Rectal smooth muscle tissue (tissue), 1 donor: ENCODE measurements around the gene IGF1R.

Experiments
- H3K27ac ChIP-seq: one replicate; pipeline ENCODE4 v1.7.0; 2013; ENCODE audit warnings: low read depth, low read length, inconsistent platforms
- H3K27me3 ChIP-seq: one replicate; pipeline ENCODE4 v1.7.0; 2013; ENCODE audit warnings: low read length; ENCODE audit not compliant: control insufficient read depth, insufficient read depth
- H3K36me3 ChIP-seq: one replicate; pipeline ENCODE4 v1.7.0; 2013; ENCODE audit warnings: low read length; ENCODE audit not compliant: control insufficient read depth, insufficient read depth
- H3K4me1 ChIP-seq: one replicate; pipeline ENCODE4 v1.7.0; 2013; ENCODE audit warnings: low read length; ENCODE audit not compliant: control insufficient read depth, insufficient read depth
- H3K4me3 ChIP-seq: one replicate; pipeline ENCODE4 v1.7.0; 2013; ENCODE audit warnings: low read length
- H3K9ac ChIP-seq: one replicate; pipeline ENCODE4 v1.7.0; 2013; ENCODE audit warnings: low read length

IGF1R gene

GRCh38 chr15:98703126-98703685, 54.9 kb downstream of the IGF1R start:
- Histone ChIP-seq H3K4me1 (peaks cover 15% of the 10 kb centered on the region), H3K27ac (no peak overlapping the region), H3K9ac (no peak overlapping the region), H3K27me3 (no peaks in the 10 kb centered on the region), H3K36me3 (peaks cover 6% of the 10 kb centered on the region), H3K4me3 (no peak overlapping the region)

- H3K4me3 ChIP-seq = no peak overlapping the region
- no peak overlapping the region for H3K9ac ChIP-seq
- H3K27ac ChIP-seq = no peak overlapping the region
- H3K27me3 ChIP-seq = no peaks in the 10 kb centered on the region
- peaks cover 25% of the 10 kb centered on the region for H3K4me1 ChIP-seq
- peaks cover 7% of the 10 kb centered on the region for H3K36me3 ChIP-seq
These were observed 56.7 kb downstream of the IGF1R start for GRCh38 chr15:98705070-98705469.

- Histone ChIP-seq H3K9ac (no peak overlapping the region), H3K36me3 (peaks cover 3% of the 10 kb centered on the region), H3K27ac (no peak overlapping the region), H3K27me3 (no peaks in the 10 kb centered on the region), H3K4me3 (no peak overlapping the region), H3K4me1 (peaks cover 25% of the 10 kb centered on the region)
These were observed 58.0 kb downstream of the IGF1R start for GRCh38 chr15:98706387-98706786.

GRCh38 chr15:98706986-98707385, 58.6 kb downstream of the IGF1R start:
- H3K4me1 ChIP-seq = peaks cover 25% of the 10 kb centered on the region
- H3K27me3 ChIP-seq = no peaks in the 10 kb centered on the region
- no peak overlapping the region for H3K27ac ChIP-seq
- H3K4me3 ChIP-seq = no peak overlapping the region
- H3K9ac ChIP-seq = no peak overlapping the region
- H3K36me3 ChIP-seq = peaks cover 3% of the 10 kb centered on the region

GRCh38 chr15:98708037-98708590, 59.8 kb downstream of the IGF1R start:
- no peaks in the 10 kb centered on the region for H3K27me3 ChIP-seq
- H3K36me3 ChIP-seq = peaks cover 3% of the 10 kb centered on the region
- H3K9ac ChIP-seq = no peak overlapping the region
- H3K4me3 ChIP-seq = no peak overlapping the region
- peaks cover 21% of the 10 kb centered on the region for H3K4me1 ChIP-seq
- H3K27ac ChIP-seq = no peak overlapping the region

- Histone ChIP-seq H3K4me1 (peaks cover 38% of the 10 kb centered on the region), H3K9ac (no peak overlapping the region), H3K27me3 (no peaks in the 10 kb centered on the region), H3K4me3 (no peak overlapping the region), H3K27ac (no peak overlapping the region), H3K36me3 (peaks cover 3% of the 10 kb centered on the region)
These were observed 63.5 kb downstream of the IGF1R start for GRCh38 chr15:98711810-98712209.

GRCh38 chr15:98712845-98713584, 64.7 kb downstream of the IGF1R start:
- Histone ChIP-seq H3K36me3 (peaks cover 3% of the 10 kb centered on the region), H3K4me3 (no peak overlapping the region), H3K4me1 (peaks cover 42% of the 10 kb centered on the region), H3K27ac (peak overlapping the region; percentile 53), H3K9ac (no peak overlapping the region), H3K27me3 (no peaks in the 10 kb centered on the region)

- H3K27me3 ChIP-seq = no peaks in the 10 kb centered on the region
- H3K4me3 ChIP-seq = no peak overlapping the region
- H3K27ac ChIP-seq = peak overlapping the region; percentile 53
- H3K4me1 ChIP-seq = peaks cover 39% of the 10 kb centered on the region
- no peaks in the 10 kb centered on the region for H3K36me3 ChIP-seq
- no peak overlapping the region for H3K9ac ChIP-seq
These were observed 65.3 kb downstream of the IGF1R start for GRCh38 chr15:98713585-98714001.

GRCh38 chr15:98714922-98715321, 66.6 kb downstream of the IGF1R start:
- Histone ChIP-seq H3K27me3 (no peaks in the 10 kb centered on the region), H3K4me3 (no peak overlapping the region), H3K4me1 (peaks cover 41% of the 10 kb centered on the region), H3K36me3 (no peaks in the 10 kb centered on the region), H3K9ac (no peak overlapping the region), H3K27ac (peak overlapping the region; percentile 74)

- Histone ChIP-seq H3K9ac (no peak overlapping the region), H3K4me1 (peaks cover 44% of the 10 kb centered on the region), H3K27me3 (no peaks in the 10 kb centered on the region), H3K36me3 (no peaks in the 10 kb centered on the region), H3K4me3 (no peak overlapping the region), H3K27ac (peak overlapping the region; percentile 74)
These were observed 67.1 kb downstream of the IGF1R start for GRCh38 chr15:98715401-98715800.

- Histone ChIP-seq H3K4me3 (no peak overlapping the region), H3K27me3 (no peaks in the 10 kb centered on the region), H3K27ac (peak overlapping the region; percentile 74), H3K4me1 (peaks cover 45% of the 10 kb centered on the region), H3K9ac (no peak overlapping the region), H3K36me3 (no peaks in the 10 kb centered on the region)
These were observed 67.6 kb downstream of the IGF1R start for GRCh38 chr15:98715890-98716443.

GRCh38 chr15:98717371-98717770, 69.0 kb downstream of the IGF1R start:
- H3K9ac ChIP-seq = no peak overlapping the region
- H3K27me3 ChIP-seq = no peaks in the 10 kb centered on the region
- peak overlapping the region; percentile 62 for H3K27ac ChIP-seq
- H3K4me1 ChIP-seq = peaks cover 45% of the 10 kb centered on the region
- H3K36me3 ChIP-seq = no peaks in the 10 kb centered on the region
- no peak overlapping the region for H3K4me3 ChIP-seq
